ENCODE data around the gene ALOX15B.

GRCh38 chr17:8080208-8080798 lies 41.4 kb downstream of the ALOX15B start:
- TF ChIP-seq, protein P1, sequence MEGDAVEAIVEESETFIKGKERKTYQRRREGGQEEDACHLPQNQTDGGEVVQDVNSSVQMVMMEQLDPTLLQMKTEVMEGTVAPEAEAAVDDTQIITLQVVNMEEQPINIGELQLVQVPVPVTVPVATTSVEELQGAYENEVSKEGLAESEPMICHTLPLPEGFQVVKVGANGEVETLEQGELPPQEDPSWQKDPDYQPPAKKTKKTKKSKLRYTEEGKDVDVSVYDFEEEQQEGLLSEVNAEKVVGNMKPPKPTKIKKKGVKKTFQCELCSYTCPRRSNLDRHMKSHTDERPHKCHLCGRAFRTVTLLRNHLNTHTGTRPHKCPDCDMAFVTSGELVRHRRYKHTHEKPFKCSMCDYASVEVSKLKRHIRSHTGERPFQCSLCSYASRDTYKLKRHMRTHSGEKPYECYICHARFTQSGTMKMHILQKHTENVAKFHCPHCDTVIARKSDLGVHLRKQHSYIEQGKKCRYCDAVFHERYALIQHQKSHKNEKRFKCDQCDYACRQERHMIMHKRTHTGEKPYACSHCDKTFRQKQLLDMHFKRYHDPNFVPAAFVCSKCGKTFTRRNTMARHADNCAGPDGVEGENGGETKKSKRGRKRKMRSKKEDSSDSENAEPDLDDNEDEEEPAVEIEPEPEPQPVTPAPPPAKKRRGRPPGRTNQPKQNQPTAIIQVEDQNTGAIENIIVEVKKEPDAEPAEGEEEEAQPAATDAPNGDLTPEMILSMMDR (IDR thresholded peaks at IDR 0.05 in 4 of 5, conservative IDR thresholded peaks at IDR 0.05 in 1 of 5) = peak in 2 of 5 experiments; percentile 15 to 21
- TF ChIP-seq POLR2A (IDR thresholded peaks at IDR 0.05) = no peak

All from gastrocnemius medialis (tissue), 4 donors.